SK-N-SH treated with all-trans-retinoic acid at 6 μM for 48 hours (cell line): Measurements from ENCODE around the gene SH2D6.
"Not testable (repeated sequence)": the region's sequence is repeated elsewhere in the genome, so short reads cannot be mapped to it uniquely, and the experiment has no call there.

Source experiments
- ATAC-seq: fragments of 200-7000 bp; cut with Tn5 transposase; 3 replicates; pipeline ENCODE4 v1.9.1; 2020; ENCODE audit warnings: mild to moderate bottlenecking, moderate library complexity
- ARNTL ChIP-seq: fragments of 450-650 bp; formaldehyde crosslinking; IDR thresholded peaks from 2 replicates; pipeline ENCODE4 v1.5.0; 2020; ENCODE audit warnings: low read depth, mild to moderate bottlenecking, moderate library complexity, borderline replicate concordance
- BACH2 ChIP-seq: fragments of 250-450 bp; sonication (Bioruptor Pico); IDR thresholded peaks from 2 replicates; pipeline ENCODE4 v1.9.0; 2021; ENCODE audit warnings: mild to moderate bottlenecking, borderline replicate concordance
- CREB5 ChIP-seq: fragments of 250-450 bp; sonication (Bioruptor Pico); IDR thresholded peaks from 2 replicates; pipeline ENCODE4 v1.5.1; 2020; ENCODE audit warnings: low read depth, mild to moderate bottlenecking, moderate library complexity
- CSDC2 ChIP-seq: fragments of 250-450 bp; sonication (Bioruptor Pico); IDR thresholded peaks from 2 replicates; pipeline ENCODE4 v1.5.0; 2020; ENCODE audit warnings: mild to moderate bottlenecking, moderate library complexity
- CSRNP3 ChIP-seq: fragments of 250-450 bp; sonication (Bioruptor Pico); IDR thresholded peaks from 2 replicates; pipeline ENCODE4 v1.5.1; 2021; ENCODE audit warnings: mild to moderate bottlenecking, moderate library complexity
- ESRRG ChIP-seq: fragments of 250-450 bp; sonication (Bioruptor Pico); IDR thresholded peaks from 2 replicates; pipeline ENCODE4 v1.6.1; 2021; ENCODE audit warnings: mild to moderate bottlenecking
- GLIS3 ChIP-seq: fragments of 250-450 bp; sonication (Bioruptor Pico); IDR thresholded peaks from 2 replicates; pipeline ENCODE4 v1.5.0; 2020; ENCODE audit warnings: mild to moderate bottlenecking, moderate library complexity
- ISL1 ChIP-seq: fragments of 250-450 bp; sonication (Bioruptor Pico); IDR thresholded peaks from 2 replicates; pipeline ENCODE4 v2.1.2; 2022; ENCODE audit warnings: mild to moderate bottlenecking, moderate library complexity
- OSR1 ChIP-seq: fragments of 250-450 bp; sonication (Bioruptor Pico); IDR thresholded peaks from 2 replicates; pipeline ENCODE4 v1.8.0; 2022; ENCODE audit warnings: moderate library complexity, mild to moderate bottlenecking, inconsistent platforms
- PATZ1 ChIP-seq: fragments of 250-450 bp; sonication (Bioruptor Pico); IDR thresholded peaks from 2 replicates; pipeline ENCODE4 v1.8.0; 2020; ENCODE audit warnings: mild to moderate bottlenecking, moderate library complexity, borderline replicate concordance
- POU6F1 ChIP-seq: fragments of 250-450 bp; sonication (Bioruptor Pico); IDR thresholded peaks from 2 replicates; pipeline ENCODE4 v1.8.0; 2021; ENCODE audit warnings: low read depth, mild to moderate bottlenecking, moderate library complexity, borderline replicate concordance
- PPARA ChIP-seq: fragments of 250-450 bp; sonication (Bioruptor Pico); IDR thresholded peaks from 2 replicates; pipeline ENCODE4 v1.5.0; 2020; ENCODE audit warnings: mild to moderate bottlenecking, borderline replicate concordance
- RARB ChIP-seq: fragments of 250-450 bp; sonication (Bioruptor Pico); IDR thresholded peaks from 2 replicates; pipeline ENCODE4 v1.8.0; 2021; ENCODE audit warnings: mild to moderate bottlenecking, moderate library complexity
- SNAI2 ChIP-seq: fragments of 250-450 bp; sonication (Bioruptor Pico); IDR thresholded peaks from 2 replicates; pipeline ENCODE4 v1.5.0; 2020; ENCODE audit warnings: mild to moderate bottlenecking, moderate library complexity
- TCF4 ChIP-seq: fragments of 250-450 bp; sonication (Bioruptor Pico); IDR thresholded peaks from 2 replicates; pipeline ENCODE4 v1.8.0; 2021; ENCODE audit warnings: mild to moderate bottlenecking, moderate library complexity, borderline replicate concordance
- TOX ChIP-seq: fragments of 250-450 bp; sonication (Bioruptor Pico); IDR thresholded peaks from 2 replicates; pipeline ENCODE4 v1.8.0; 2021; ENCODE audit warnings: mild to moderate bottlenecking, moderate library complexity, borderline replicate concordance
- TSHZ2 ChIP-seq: fragments of 250-450 bp; sonication (Bioruptor Pico); IDR thresholded peaks from 2 replicates; pipeline ENCODE4 v1.5.0; 2020; ENCODE audit warnings: mild to moderate bottlenecking, moderate library complexity
- ZFP3 ChIP-seq: fragments of 250-450 bp; sonication (Bioruptor Pico); IDR thresholded peaks from 2 replicates; pipeline ENCODE4 v1.5.0; 2020; ENCODE audit warnings: mild to moderate bottlenecking, moderate library complexity
- ZFP30 ChIP-seq: fragments of 450-650 bp; formaldehyde crosslinking; IDR thresholded peaks from 2 replicates; pipeline ENCODE4 v1.5.0; 2022; ENCODE audit warnings: mild to moderate bottlenecking, moderate library complexity
- ZNF565 ChIP-seq: fragments of 450-650 bp; formaldehyde crosslinking; conservative IDR thresholded peaks from 2 replicates; pipeline ENCODE4 v1.5.0; 2020; ENCODE audit warnings: low read depth, mild to moderate bottlenecking, moderate library complexity
- ZNF70 ChIP-seq: fragments of 450-650 bp; formaldehyde crosslinking; IDR thresholded peaks from 2 replicates; pipeline ENCODE4 v1.5.0; 2020; ENCODE audit warnings: mild to moderate bottlenecking, moderate library complexity

Gene SH2D6

GRCh38 chr2:85438201-85439024 is 19.9 kb downstream of the SH2D6 start:
- ATAC-seq: peak; percentile 12
- TF ChIP-seq ZFP3: no peak
- no peak for TF ChIP-seq GLIS3
- TF ChIP-seq ZFP30: no peak
- no peak for TF ChIP-seq ARNTL (CRISPR knock-in tag)
- TF ChIP-seq RARB: no peak
- TF ChIP-seq TOX (CRISPR knock-in tag): no peak
- TF ChIP-seq ISL1 (CRISPR knock-in tag): no peak
- TF ChIP-seq CREB5: no peak

GRCh38 chr2:85439025-85439472 is 20.5 kb downstream of the SH2D6 start:
- TF ChIP-seq PATZ1 (CRISPR knock-in tag) (no peak), ESRRG (CRISPR knock-in tag) (no peak), ZNF70 (no peak), ARNTL (CRISPR knock-in tag) (no peak), BACH2 (CRISPR knock-in tag) (no peak)
- TF ChIP-seq, all 23 proteins: peak for 0
- no peak for ATAC-seq

- ATAC-seq: not testable (repeated sequence)
Measured at GRCh38 chr2:85439569-85439968, 21.1 kb downstream of the SH2D6 start.

- no peak for ATAC-seq
- TF ChIP-seq POU6F1 (no peak), ZNF565 (CRISPR knock-in tag) (no peak), ARNTL (CRISPR knock-in tag) (no peak), OSR1 (CRISPR knock-in tag) (no peak), SNAI2 (no peak), PATZ1 (CRISPR knock-in tag) (no peak), PPARA (no peak), BACH2 (CRISPR knock-in tag) (no peak), TSHZ2 (CRISPR knock-in tag) (no peak), TCF4 (CRISPR knock-in tag) (no peak), TOX (CRISPR knock-in tag) (no peak), CSRNP3 (no peak), ZFP30 (no peak), CREB5 (no peak), ESRRG (CRISPR knock-in tag) (no peak), CSDC2 (CRISPR knock-in tag) (no peak), ZFP3 (no peak)
Measured at GRCh38 chr2:85439986-85440385, 21.5 kb downstream of the SH2D6 start.
